SU-DHL-6 (cell line): ENCODE measurements around the gene S100P.

ENCODE experiments used
- EZH2phosphoT487 ChIP-seq: fragments of 200-600 bp; sonication (generic), shearing (Covaris generic); conservative IDR thresholded peaks from 2 replicates; pipeline ENCODE4 v1.6.1; 2018; ENCODE audit warnings: mild to moderate bottlenecking, antibody characterized with exemption, low read length, moderate library complexity, mixed read lengths
- TF ChIP-seq, protein P1 (sequence below): fragments of 200-600 bp; sonication (generic); IDR thresholded peaks from one replicate; pipeline ENCODE4 v1.5.1; 2017; ENCODE audit warnings: antibody characterized with exemption, mild to moderate bottlenecking, low read length, moderate library complexity; ENCODE audit not compliant: insufficient read depth, poor library complexity, severe bottlenecking

DNA sequence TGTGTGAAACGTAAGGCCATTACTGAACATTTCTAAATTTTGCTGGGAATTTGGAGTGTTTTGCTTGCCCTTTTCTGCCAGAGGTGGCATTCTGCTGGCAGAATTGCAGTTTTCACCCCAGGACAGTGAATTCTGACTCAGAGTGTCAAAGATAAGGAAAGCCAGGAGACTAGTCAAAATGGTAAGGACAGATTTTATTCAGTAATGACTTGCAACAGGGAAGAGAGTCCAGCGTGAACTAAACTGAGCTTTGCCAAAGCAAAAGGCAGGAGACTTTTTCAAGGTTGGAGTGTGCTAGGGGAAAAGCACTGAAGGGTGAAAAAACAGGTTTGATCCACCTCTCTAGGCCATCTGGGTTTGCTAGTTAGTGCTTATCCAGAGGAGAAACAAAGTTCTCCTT, 33.8 kb upstream of the S100P start:
- TF ChIP-seq, protein P1, sequence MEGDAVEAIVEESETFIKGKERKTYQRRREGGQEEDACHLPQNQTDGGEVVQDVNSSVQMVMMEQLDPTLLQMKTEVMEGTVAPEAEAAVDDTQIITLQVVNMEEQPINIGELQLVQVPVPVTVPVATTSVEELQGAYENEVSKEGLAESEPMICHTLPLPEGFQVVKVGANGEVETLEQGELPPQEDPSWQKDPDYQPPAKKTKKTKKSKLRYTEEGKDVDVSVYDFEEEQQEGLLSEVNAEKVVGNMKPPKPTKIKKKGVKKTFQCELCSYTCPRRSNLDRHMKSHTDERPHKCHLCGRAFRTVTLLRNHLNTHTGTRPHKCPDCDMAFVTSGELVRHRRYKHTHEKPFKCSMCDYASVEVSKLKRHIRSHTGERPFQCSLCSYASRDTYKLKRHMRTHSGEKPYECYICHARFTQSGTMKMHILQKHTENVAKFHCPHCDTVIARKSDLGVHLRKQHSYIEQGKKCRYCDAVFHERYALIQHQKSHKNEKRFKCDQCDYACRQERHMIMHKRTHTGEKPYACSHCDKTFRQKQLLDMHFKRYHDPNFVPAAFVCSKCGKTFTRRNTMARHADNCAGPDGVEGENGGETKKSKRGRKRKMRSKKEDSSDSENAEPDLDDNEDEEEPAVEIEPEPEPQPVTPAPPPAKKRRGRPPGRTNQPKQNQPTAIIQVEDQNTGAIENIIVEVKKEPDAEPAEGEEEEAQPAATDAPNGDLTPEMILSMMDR: no peak
- no peak for TF ChIP-seq EZH2phosphoT487
